LNCaP clone FGC (cell line): Measurements from ENCODE around the gene LSS.

Source experiments
- DNase-seq: peaks from one replicate; pipeline ENCODE4 v3.0.0-alpha.2; 2011; ENCODE audit warnings: low read depth
- H3K4me3 ChIP-seq: 2 replicates; pipeline ENCODE4 v1.5.1; 2011; ENCODE audit warnings: mild to moderate bottlenecking, low read depth, low read length, control low read depth
- CTCF ChIP-seq: IDR thresholded peaks from 2 replicates; pipeline ENCODE4 v1.5.1; 2012; ENCODE audit warnings: mild to moderate bottlenecking; ENCODE audit not compliant: control insufficient read depth, insufficient read depth; ENCODE audit errors: extremely low read depth

Gene LSS

GRCh38 chr21:46194374-46195334 lies 33.9 kb downstream of the LSS start:
- TF ChIP-seq CTCF: no peak
- DNase-seq: no peak
- no peak overlapping the region for H3K4me3 ChIP-seq

- H3K4me3 ChIP-seq: no peak overlapping the region
- no peak for DNase-seq
- TF ChIP-seq CTCF: no peak
These were observed 34.7 kb downstream of the LSS start for GRCh38 chr21:46193829-46194373.

- no peak overlapping the region for H3K4me3 ChIP-seq
- no peak for TF ChIP-seq CTCF
- no peak for DNase-seq
These were observed 36.6 kb downstream of the LSS start for GRCh38 chr21:46191686-46192575.

- no peak for DNase-seq
- H3K4me3 ChIP-seq: no peak overlapping the region
- no peak for TF ChIP-seq CTCF
These were observed 37.3 kb downstream of the LSS start for GRCh38 chr21:46191257-46191685.

GRCh38 chr21:46190491-46191131 lies 38.0 kb downstream of the LSS start:
- TF ChIP-seq CTCF: no peak
- DNase-seq: no peak
- H3K4me3 ChIP-seq: no peak overlapping the region

GRCh38 chr21:46189959-46190490 lies 38.5 kb downstream of the LSS start:
- TF ChIP-seq CTCF: no peak
- no peak overlapping the region for H3K4me3 ChIP-seq
- no peak for DNase-seq
